ENCODE measurements around the gene MBD3L3.
"Not testable (repeated sequence)": the region's sequence is repeated elsewhere in the genome, so short reads cannot be mapped to it uniquely, and the experiment has no call there.

GRCh38 chr19:7058576-7058975, at the start of gene MBD3L3:
- TF ChIP-seq POLR2AphosphoS5 (IDR thresholded peaks at IDR 0.05; ENCODE audit: insufficient read depth, low read depth, low read length); POLR2A (IDR thresholded peaks at IDR 0.05; ENCODE audit: low read depth, low read length); CTCF (IDR thresholded peaks at IDR 0.05; ENCODE audit: extremely low read depth in 1 of 2, insufficient read depth in 1 of 2, low read depth in 1 of 2, low read length in 2 of 2); EZH2 (IDR thresholded peaks at IDR 0.05; ENCODE audit: borderline replicate concordance, low read depth, low read length, severe bottlenecking): not testable (repeated sequence)

Measured in endothelial cell of umbilical vein (primary cell).